ENCODE measurements around the gene DOCK4. TPM values are rescaled to one million over a fixed set of nuclear protein-coding genes. Genes with fewer than 3 reads are reported as not detected.
A peak's percentile ranks its signal among the peaks of the same experiment; 100 is the strongest.

Gene DOCK4
- polyA plus RNA-seq, 1 donor = 8.1 TPM

- no peak for DNase-seq
- H3K4me3 ChIP-seq (ENCODE audit: low read length) = no peak overlapping the region
- H3K9me3 ChIP-seq (ENCODE audit: control insufficient read depth, low read depth, low read length) = no peaks in the 10 kb centered on the region
- no peaks in the 10 kb centered on the region for H3K27me3 ChIP-seq (ENCODE audit: control insufficient read depth, insufficient read depth, low read length)
- H3K4me1 ChIP-seq (ENCODE audit: control insufficient read depth, insufficient read depth, low read length) = no peaks in the 10 kb centered on the region
- H3K27ac ChIP-seq (ENCODE audit: low read length) = no peak overlapping the region
- WGBS (ENCODE audit: insufficient coverage, low lambda C conversion rate) = no CpG with 5 or more reads among the region's 1 CpG
- no peaks in the 10 kb centered on the region for H3K36me3 ChIP-seq (ENCODE audit: control insufficient read depth, insufficient read depth, low read length)
Observed at GRCh38 chr7:112038353-112038752, 167.8 kb downstream of the DOCK4 start.

- DNase-seq = no peak
- H3K27me3 ChIP-seq (ENCODE audit: control insufficient read depth, insufficient read depth, low read length) = no peaks in the 10 kb centered on the region
Observed at GRCh38 chr7:112036071-112036470, 170.1 kb downstream of the DOCK4 start.

GRCh38 chr7:112031689-112032088 is 174.5 kb downstream of the DOCK4 start:
- no peaks in the 10 kb centered on the region for H3K36me3 ChIP-seq (ENCODE audit: control insufficient read depth, insufficient read depth, low read length)

More at GRCh38 chr7:112036071-112036470, 170.1 kb downstream of the DOCK4 start:
- Histone ChIP-seq H3K36me3 (ENCODE audit: control insufficient read depth, insufficient read depth, low read length) (no peaks in the 10 kb centered on the region), H3K9me3 (ENCODE audit: control insufficient read depth, low read depth, low read length) (no peaks in the 10 kb centered on the region), H3K4me3 (ENCODE audit: low read length) (no peak overlapping the region), H3K4me1 (ENCODE audit: control insufficient read depth, insufficient read depth, low read length) (no peaks in the 10 kb centered on the region), H3K27ac (ENCODE audit: low read length) (no peak overlapping the region)
- WGBS (ENCODE audit: insufficient coverage, low lambda C conversion rate) = 94% methylated on average over 2 of the region's 2 CpGs

DNA sequence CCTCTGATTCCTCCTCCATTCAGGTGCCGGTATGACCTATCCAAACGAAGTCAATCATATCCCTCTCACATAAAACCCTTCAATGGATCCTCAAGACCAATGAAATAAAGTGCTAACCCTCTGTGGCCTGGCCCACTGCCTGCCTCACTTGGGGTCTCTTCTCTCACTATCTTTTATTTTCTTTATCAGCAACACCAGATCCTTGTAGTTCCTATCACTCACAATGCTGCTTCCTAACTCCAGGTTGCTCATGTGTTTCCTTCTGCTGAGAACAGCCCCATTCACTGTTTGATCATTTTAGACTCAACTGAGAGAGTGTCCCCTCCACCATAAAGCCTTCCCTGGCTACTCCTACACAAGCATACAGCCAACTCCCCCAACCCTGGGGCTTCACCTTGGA is 180.6 kb downstream of the DOCK4 start:
- Histone ChIP-seq H3K4me1 (ENCODE audit: control insufficient read depth, insufficient read depth, low read length) (peaks cover 9% of the 10 kb centered on the region), H3K27me3 (ENCODE audit: control insufficient read depth, insufficient read depth, low read length) (no peaks in the 10 kb centered on the region), H3K27ac (ENCODE audit: low read length) (no peak overlapping the region), H3K4me3 (ENCODE audit: low read length) (no peak overlapping the region), H3K9me3 (ENCODE audit: control insufficient read depth, low read depth, low read length) (no peaks in the 10 kb centered on the region), H3K36me3 (ENCODE audit: control insufficient read depth, insufficient read depth, low read length) (no peaks in the 10 kb centered on the region)
- DNase-seq = no peak
- 92% methylated on average over 2 of the region's 2 CpGs for WGBS (ENCODE audit: insufficient coverage, low lambda C conversion rate)

More at GRCh38 chr7:112031689-112032088, 174.5 kb downstream of the DOCK4 start:
- no peak for DNase-seq
- H3K9me3 ChIP-seq (ENCODE audit: control insufficient read depth, low read depth, low read length) = no peaks in the 10 kb centered on the region
- peaks cover 5% of the 10 kb centered on the region for H3K4me1 ChIP-seq (ENCODE audit: control insufficient read depth, insufficient read depth, low read length)
- 92% methylated on average over 2 of the region's 5 CpGs for WGBS (ENCODE audit: insufficient coverage, low lambda C conversion rate)
- H3K27ac ChIP-seq (ENCODE audit: low read length) = no peak overlapping the region
- no peaks in the 10 kb centered on the region for H3K27me3 ChIP-seq (ENCODE audit: control insufficient read depth, insufficient read depth, low read length)
- no peak overlapping the region for H3K4me3 ChIP-seq (ENCODE audit: low read length)

DNA sequence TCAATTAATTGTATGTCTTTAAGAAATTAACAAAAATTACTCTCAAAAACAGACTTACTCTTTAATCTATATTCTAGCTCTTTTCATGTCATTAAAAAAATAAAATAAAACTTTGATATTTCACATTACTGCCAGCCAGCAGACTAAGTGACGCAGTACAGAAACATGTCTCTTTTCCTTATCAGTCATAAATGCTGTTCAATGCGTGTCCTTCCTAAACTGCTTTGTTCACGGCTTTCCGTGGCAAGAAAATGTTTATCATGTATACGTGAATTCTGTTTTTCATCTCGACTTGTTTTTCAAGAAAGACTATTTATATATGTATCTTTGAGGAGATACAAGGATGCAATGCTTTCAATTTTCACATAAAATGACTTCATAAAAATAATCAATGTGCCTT is 182.4 kb downstream of the DOCK4 start:
- Histone ChIP-seq H3K36me3 (ENCODE audit: control insufficient read depth, insufficient read depth, low read length) (no peaks in the 10 kb centered on the region), H3K4me3 (ENCODE audit: low read length) (no peak overlapping the region), H3K27me3 (ENCODE audit: control insufficient read depth, insufficient read depth, low read length) (no peaks in the 10 kb centered on the region), H3K4me1 (ENCODE audit: control insufficient read depth, insufficient read depth, low read length) (peaks cover 9% of the 10 kb centered on the region), H3K9me3 (ENCODE audit: control insufficient read depth, low read depth, low read length) (no peaks in the 10 kb centered on the region), H3K27ac (ENCODE audit: low read length) (no peak overlapping the region)
- WGBS (ENCODE audit: insufficient coverage, low lambda C conversion rate) = 92% methylated on average over 2 of the region's 6 CpGs
- DNase-seq = no peak

DNA sequence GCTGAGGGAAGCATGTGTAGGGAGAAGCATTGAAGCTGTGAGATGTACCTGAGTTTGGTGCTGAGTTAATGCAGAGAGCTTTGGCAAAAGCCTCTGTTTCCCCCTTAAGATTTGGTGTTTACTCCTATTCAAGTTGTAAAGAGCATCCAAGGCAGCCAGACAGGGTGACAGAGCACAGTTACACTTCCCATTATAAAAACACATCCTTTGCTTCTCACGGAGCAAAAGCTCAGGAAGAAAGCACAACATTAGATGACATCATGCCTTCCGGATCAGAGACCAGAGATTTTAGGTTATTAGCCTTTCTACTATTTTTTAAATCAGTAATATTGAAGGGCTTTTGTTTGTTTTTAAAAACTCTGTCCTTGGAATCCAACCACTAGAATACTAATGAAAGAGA is 182.9 kb downstream of the DOCK4 start:
- H3K9me3 ChIP-seq (ENCODE audit: control insufficient read depth, low read depth, low read length) = no peaks in the 10 kb centered on the region
- DNase-seq = no peak
- no peaks in the 10 kb centered on the region for H3K36me3 ChIP-seq (ENCODE audit: control insufficient read depth, insufficient read depth, low read length)
- H3K4me3 ChIP-seq (ENCODE audit: low read length) = no peak overlapping the region
- peaks cover 9% of the 10 kb centered on the region for H3K4me1 ChIP-seq (ENCODE audit: control insufficient read depth, insufficient read depth, low read length)
- no peaks in the 10 kb centered on the region for H3K27me3 ChIP-seq (ENCODE audit: control insufficient read depth, insufficient read depth, low read length)
- 100% methylated on average over 1 of the region's 2 CpGs for WGBS (ENCODE audit: insufficient coverage, low lambda C conversion rate)
- H3K27ac ChIP-seq (ENCODE audit: low read length) = no peak overlapping the region

DNA sequence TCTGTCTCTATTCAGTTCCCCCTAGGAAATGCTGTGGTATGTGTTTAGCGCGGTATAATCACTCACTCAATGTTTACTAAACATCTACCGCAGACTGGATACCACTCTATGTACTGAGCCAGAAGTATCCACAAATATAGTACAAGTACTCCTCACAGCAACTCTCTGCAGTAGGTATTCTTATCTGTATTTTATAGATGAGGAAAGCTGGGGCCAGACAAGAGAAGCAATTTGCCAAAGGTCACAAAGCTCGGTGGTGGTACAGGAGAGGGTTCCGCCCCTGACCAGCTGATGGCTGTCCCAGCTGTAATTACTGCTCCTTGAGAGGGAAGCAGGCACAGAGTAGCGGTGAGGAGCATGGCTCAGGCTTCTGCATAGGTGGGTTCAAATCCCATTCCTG is 184.1 kb downstream of the DOCK4 start:
- H3K27ac ChIP-seq (ENCODE audit: low read length) = peak overlapping the region; percentile 22
- H3K27me3 ChIP-seq (ENCODE audit: control insufficient read depth, insufficient read depth, low read length) = no peaks in the 10 kb centered on the region
- H3K36me3 ChIP-seq (ENCODE audit: control insufficient read depth, insufficient read depth, low read length) = no peaks in the 10 kb centered on the region
- peak; percentile 77 to 88 for DNase-seq
- H3K4me1 ChIP-seq (ENCODE audit: control insufficient read depth, insufficient read depth, low read length) = peaks cover 9% of the 10 kb centered on the region
- WGBS (ENCODE audit: insufficient coverage, low lambda C conversion rate) = no CpG with 5 or more reads among the region's 6 CpGs
- H3K4me3 ChIP-seq (ENCODE audit: low read length) = no peak overlapping the region
- H3K9me3 ChIP-seq (ENCODE audit: control insufficient read depth, low read depth, low read length) = no peaks in the 10 kb centered on the region

GRCh38 chr7:112021379-112022044 is 184.7 kb downstream of the DOCK4 start:
- H3K36me3 ChIP-seq (ENCODE audit: control insufficient read depth, insufficient read depth, low read length) = no peaks in the 10 kb centered on the region
- WGBS (ENCODE audit: insufficient coverage, low lambda C conversion rate) = no CpG with 5 or more reads among the region's 7 CpGs
- H3K27ac ChIP-seq (ENCODE audit: low read length) = peak overlapping the region; percentile 22
- no peak overlapping the region for H3K4me3 ChIP-seq (ENCODE audit: low read length)
- DNase-seq = no peak
- no peaks in the 10 kb centered on the region for H3K9me3 ChIP-seq (ENCODE audit: control insufficient read depth, low read depth, low read length)
- H3K4me1 ChIP-seq (ENCODE audit: control insufficient read depth, insufficient read depth, low read length) = peaks cover 9% of the 10 kb centered on the region
- no peaks in the 10 kb centered on the region for H3K27me3 ChIP-seq (ENCODE audit: control insufficient read depth, insufficient read depth, low read length)

DNA sequence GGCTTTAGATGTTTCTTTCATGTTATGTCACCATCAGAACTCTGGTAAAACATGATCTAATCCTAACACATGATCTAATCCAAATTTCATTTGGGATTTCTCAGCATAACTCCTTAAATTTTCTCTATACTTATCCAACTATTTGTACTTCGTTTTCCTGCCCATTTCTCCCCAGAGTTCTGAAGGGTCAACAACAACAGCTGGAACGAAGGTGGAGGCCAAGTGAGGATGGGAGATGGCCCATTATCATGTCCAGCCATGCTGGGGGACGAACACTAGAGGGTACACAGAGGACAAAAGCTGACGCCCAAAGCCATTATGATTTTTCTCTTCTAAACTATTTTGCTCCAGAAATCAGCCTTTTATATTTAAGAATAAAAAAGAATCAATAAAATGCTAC is 185.4 kb downstream of the DOCK4 start:
- DNase-seq = no peak
- Histone ChIP-seq H3K36me3 (ENCODE audit: control insufficient read depth, insufficient read depth, low read length) (no peaks in the 10 kb centered on the region), H3K4me3 (ENCODE audit: low read length) (no peak overlapping the region), H3K27ac (ENCODE audit: low read length) (no peak overlapping the region), H3K4me1 (ENCODE audit: control insufficient read depth, insufficient read depth, low read length) (peaks cover 9% of the 10 kb centered on the region), H3K9me3 (ENCODE audit: control insufficient read depth, low read depth, low read length) (no peaks in the 10 kb centered on the region), H3K27me3 (ENCODE audit: control insufficient read depth, insufficient read depth, low read length) (no peaks in the 10 kb centered on the region)
- WGBS (ENCODE audit: insufficient coverage, low lambda C conversion rate) = 100% methylated on average over 1 of the region's 4 CpGs

- H3K27me3 ChIP-seq (ENCODE audit: control insufficient read depth, insufficient read depth, low read length) = no peaks in the 10 kb centered on the region
- H3K9me3 ChIP-seq (ENCODE audit: control insufficient read depth, low read depth, low read length) = no peaks in the 10 kb centered on the region
- no peak overlapping the region for H3K4me3 ChIP-seq (ENCODE audit: low read length)
- H3K4me1 ChIP-seq (ENCODE audit: control insufficient read depth, insufficient read depth, low read length) = peaks cover 11% of the 10 kb centered on the region
- no peaks in the 10 kb centered on the region for H3K36me3 ChIP-seq (ENCODE audit: control insufficient read depth, insufficient read depth, low read length)
- no CpG with 5 or more reads among the region's 1 CpG for WGBS (ENCODE audit: insufficient coverage, low lambda C conversion rate)
- no peak overlapping the region for H3K27ac ChIP-seq (ENCODE audit: low read length)
- no peak for DNase-seq
Observed at GRCh38 chr7:112019932-112020331, 186.3 kb downstream of the DOCK4 start.

DNA sequence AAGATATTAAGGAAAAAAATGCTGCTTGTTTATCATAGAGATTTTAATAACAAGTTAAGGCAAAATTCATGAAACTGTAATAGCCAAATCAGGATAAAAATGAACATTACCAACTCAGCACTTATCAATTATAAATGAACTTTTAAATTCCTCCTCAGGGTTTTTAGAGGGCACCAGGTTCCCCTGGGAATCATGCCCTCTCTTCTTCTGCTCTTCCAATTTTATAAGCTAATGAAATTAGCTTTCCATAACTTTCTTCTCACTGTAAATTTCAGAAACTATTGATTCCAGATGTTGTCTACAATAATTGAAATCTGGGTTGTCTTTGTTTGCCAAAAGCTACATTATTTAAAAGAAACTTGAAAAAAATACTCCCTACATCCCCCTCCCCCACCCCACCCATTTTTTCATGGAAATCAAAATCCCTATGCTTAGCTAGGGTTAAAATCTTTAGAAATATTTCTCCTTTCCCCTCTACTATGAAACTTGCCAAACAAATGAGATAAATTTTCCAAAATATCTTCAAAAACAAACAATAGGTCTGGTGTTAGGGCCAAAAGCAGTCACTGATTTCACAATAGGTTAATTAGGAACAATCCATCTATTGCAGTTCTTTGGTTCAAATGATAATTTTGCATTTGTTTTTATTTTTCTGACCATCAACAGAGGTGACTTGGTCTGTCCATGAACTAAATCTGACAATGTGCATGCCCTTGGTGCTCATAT is 187.7 kb downstream of the DOCK4 start:
- peaks cover 16% of the 10 kb centered on the region for H3K4me1 ChIP-seq (ENCODE audit: control insufficient read depth, insufficient read depth, low read length)
- H3K36me3 ChIP-seq (ENCODE audit: control insufficient read depth, insufficient read depth, low read length) = no peaks in the 10 kb centered on the region
- no peak overlapping the region for H3K4me3 ChIP-seq (ENCODE audit: low read length)
- no peaks in the 10 kb centered on the region for H3K9me3 ChIP-seq (ENCODE audit: control insufficient read depth, low read depth, low read length)
- no peak overlapping the region for H3K27ac ChIP-seq (ENCODE audit: low read length)
- H3K27me3 ChIP-seq (ENCODE audit: control insufficient read depth, insufficient read depth, low read length) = no peaks in the 10 kb centered on the region
- DNase-seq = no peak
